ENCODE data around the gene FAHD2A.
"Not testable (repeated sequence)": the region's sequence is repeated elsewhere in the genome, so short reads cannot be mapped to it uniquely, and the experiment has no call there.

The FAHD2A gene

GRCh38 chr2:95389245-95390119 is 13.0 kb upstream of the FAHD2A start:
- DNase-seq (ENCODE audit: extremely low read depth in 1 of 2, low read depth in 1 of 2): peak in 1 of 2 donors; percentile 24

GRCh38 chr2:95390272-95390880 is 12.1 kb upstream of the FAHD2A start:
- no peak for DNase-seq (ENCODE audit: extremely low read depth in 1 of 2, low read depth in 1 of 2)

GRCh38 chr2:95390881-95391321 is 11.6 kb upstream of the FAHD2A start:
- DNase-seq (ENCODE audit: extremely low read depth in 1 of 2, low read depth in 1 of 2): no peak

- DNase-seq (ENCODE audit: extremely low read depth in 1 of 2, low read depth in 1 of 2): no peak
Measured at GRCh38 chr2:95391641-95392310, 10.7 kb upstream of the FAHD2A start.

- DNase-seq (ENCODE audit: extremely low read depth in 1 of 2, low read depth in 1 of 2): no peak
Measured at GRCh38 chr2:95392320-95392719, 10.2 kb upstream of the FAHD2A start.

- no peak for DNase-seq (ENCODE audit: extremely low read depth in 1 of 2, low read depth in 1 of 2)
Measured at GRCh38 chr2:95392730-95393455, 9.6 kb upstream of the FAHD2A start.

GRCh38 chr2:95393901-95394300 is 8.6 kb upstream of the FAHD2A start:
- DNase-seq (ENCODE audit: extremely low read depth in 1 of 2, low read depth in 1 of 2): no peak

GRCh38 chr2:95399061-95399460 is 3.4 kb upstream of the FAHD2A start:
- no peak for DNase-seq (ENCODE audit: extremely low read depth in 1 of 2, low read depth in 1 of 2)

- DNase-seq (ENCODE audit: extremely low read depth in 1 of 2, low read depth in 1 of 2): no peak
Measured at GRCh38 chr2:95401480-95401879, 1.0 kb upstream of the FAHD2A start.

- DNase-seq (ENCODE audit: extremely low read depth in 1 of 2, low read depth in 1 of 2): not testable (repeated sequence)
Measured at GRCh38 chr2:95402004-95402369, 521 bp upstream of the FAHD2A start.

GRCh38 chr2:95403204-95403721 is 755 bp downstream of the FAHD2A start:
- not testable (repeated sequence) for DNase-seq (ENCODE audit: extremely low read depth in 1 of 2, low read depth in 1 of 2)

- not testable (repeated sequence) for DNase-seq (ENCODE audit: extremely low read depth in 1 of 2, low read depth in 1 of 2)
Measured at GRCh38 chr2:95403824-95404223, 1.3 kb downstream of the FAHD2A start.

- not testable (repeated sequence) for DNase-seq (ENCODE audit: extremely low read depth in 1 of 2, low read depth in 1 of 2)
Measured at GRCh38 chr2:95404676-95405075, 2.2 kb downstream of the FAHD2A start.

- not testable (repeated sequence) for DNase-seq (ENCODE audit: extremely low read depth in 1 of 2, low read depth in 1 of 2)
Measured at GRCh38 chr2:95411239-95411638, 8.7 kb downstream of the FAHD2A start.

GRCh38 chr2:95414015-95414594 is 11.6 kb downstream of the FAHD2A start:
- peak in 1 of 2 donors; percentile 50 for DNase-seq (ENCODE audit: extremely low read depth in 1 of 2, low read depth in 1 of 2)

GRCh38 chr2:95415138-95415537 is 12.6 kb downstream of the FAHD2A start:
- not testable (repeated sequence) for DNase-seq (ENCODE audit: extremely low read depth in 1 of 2, low read depth in 1 of 2)

- DNase-seq (ENCODE audit: extremely low read depth in 1 of 2, low read depth in 1 of 2): not testable (repeated sequence)
Measured at GRCh38 chr2:95415561-95415960, 13.1 kb downstream of the FAHD2A start.

- DNase-seq (ENCODE audit: extremely low read depth in 1 of 2, low read depth in 1 of 2): not testable (repeated sequence)
Measured at GRCh38 chr2:95427196-95427867, 24.8 kb downstream of the FAHD2A start.

GRCh38 chr2:95429748-95430467 is 27.4 kb downstream of the FAHD2A start:
- DNase-seq (ENCODE audit: extremely low read depth in 1 of 2, low read depth in 1 of 2): not testable (repeated sequence)

All from activated CD8-positive, alpha-beta memory T cell treated with anti-CD3 and anti-CD28 coated beads for 1 hour (primary cell).